HCT116 (cell line): ENCODE data around the gene NOX1. TPM values are rescaled to one million over a fixed set of nuclear protein-coding genes. Genes with fewer than 3 reads are reported as not detected.

Source experiments
- ATAC-seq: fragments of 200-7000 bp; cut with Tn5 transposase; 2 replicates; pipeline ENCODE4 v1.9.1; 2020; ENCODE audit warnings: mild to moderate bottlenecking, moderate library complexity
- BruUV-seq: library from RNA; stranded (reverse); fragments of 400-500 nt; replicated peaks from 2 replicates; lab custom pipeline; 2021; lab: Mats Ljungman, UMichigan
- CTCF ChIA-PET: fragments of 300-600 bp; sonication (Branson Sonifier 250); formaldehyde crosslinking; loops from one replicate; lab custom pipeline; 2021; ENCODE audit warnings: antibody characterized with exemption; lab: Charles Lee
- POLR2A ChIA-PET: fragments of 300-600, 350-600 bp; sonication (Branson Sonifier 250); formaldehyde crosslinking; loops from one replicate; lab custom pipeline; 2021; ENCODE audit warnings: antibody characterized with exemption; lab: Charles Lee
- RAD21 ChIA-PET, 2 experiments: fragments of 300-600 bp; sonication (Branson Sonifier 250); formaldehyde crosslinking; loops; one replicate each; lab custom pipeline; 2023; ENCODE audit warnings: low total read pairs in 2 of 2; ENCODE audit not compliant: uncharacterized antibody in 2 of 2, unreplicated experiment in 2 of 2, low non-redundant PET in 1 of 2; lab: Charles Lee
- DNase-seq: peaks from one replicate; pipeline ENCODE4 v3.0.0-alpha.2; 2010; ENCODE audit warnings: low read depth, low spot score
- H2AFZ ChIP-seq: fragments of 200-600 bp; shearing (Covaris generic), sonication (generic); 2 replicates; pipeline ENCODE4 v1.6.1; 2017; ENCODE audit warnings: low read depth, mixed run types, mixed read lengths, antibody characterized with exemption, low read length; ENCODE audit not compliant: poor library complexity, severe bottlenecking
- H3K27ac ChIP-seq: 2 replicates; pipeline ENCODE4 v1.5.1; 2012; ENCODE audit warnings: low read depth, low read length
- H3K27me3 ChIP-seq: fragments of 200-600 bp; sonication (generic); 2 replicates; pipeline ENCODE4 v1.6.1; 2016; ENCODE audit warnings: mixed run types, low read length, mixed read lengths; ENCODE audit not compliant: insufficient read depth
- H3K36me3 ChIP-seq, 2 experiments: fragments of 200-500 bp in 1 of 2; fragments of 200-600 bp in 1 of 2; sonication (Bioruptor generic) in 1 of 2; sonication (generic) in 1 of 2; 2 replicates each; pipeline versions ENCODE4 v1.5.1 to v1.6.1; 2014 to 2016; ENCODE audit warnings: low read length in 2 of 2, inconsistent platforms in 1 of 2, mixed read lengths in 1 of 2, mixed run types in 1 of 2; ENCODE audit not compliant: insufficient read depth in 2 of 2, control insufficient read depth in 1 of 2
- H3K4me1 ChIP-seq, 2 experiments: fragments of 200-600 bp in 1 of 2; sonication (generic) in 1 of 2; 2 replicates each; pipeline versions ENCODE4 v1.5.1 to v1.6.1; 2012 to 2017; ENCODE audit warnings: low read length in 2 of 2, inconsistent platforms in 1 of 2, mild to moderate bottlenecking in 1 of 2, mixed read lengths in 1 of 2, mixed run types in 1 of 2, moderate library complexity in 1 of 2; ENCODE audit not compliant: insufficient read depth in 2 of 2, control insufficient read depth in 1 of 2
- H3K4me2 ChIP-seq: fragments of 200-600 bp; sonication (generic); 2 replicates; pipeline ENCODE4 v1.6.1; 2017; ENCODE audit warnings: mixed run types, low read length, mixed read lengths
- H3K4me3 ChIP-seq, 2 experiments: fragments of 200-600 bp in 1 of 2; sonication (generic) in 1 of 2; replicated peaks in 1 of 2; 2 replicates each; pipeline ENCODE4 v1.5.1; 2011 to 2016; ENCODE audit warnings: low read length in 2 of 2, control low read depth in 1 of 2, low read depth in 1 of 2, mild to moderate bottlenecking in 1 of 2, mixed read lengths in 1 of 2, mixed run types in 1 of 2
- H3K79me2 ChIP-seq: fragments of 200-600 bp; sonication (generic); 2 replicates; pipeline ENCODE4 v1.6.1; 2017; ENCODE audit warnings: mild to moderate bottlenecking, mixed run types, low read length, moderate library complexity, mixed read lengths; ENCODE audit not compliant: insufficient read depth
- H3K9ac ChIP-seq: fragments of 200-600 bp; sonication (generic); 2 replicates; pipeline ENCODE4 v1.6.1; 2016; ENCODE audit warnings: low read length, mixed read lengths
- H3K9me2 ChIP-seq: fragments of 200-600 bp; sonication (generic), shearing (Covaris generic); 2 replicates; pipeline ENCODE4 v1.6.1; 2017; ENCODE audit warnings: mixed run types, mild to moderate bottlenecking, moderate library complexity; ENCODE audit not compliant: insufficient read depth
- H3K9me3 ChIP-seq, 2 experiments: fragments of 200-500 bp in 1 of 2; fragments of 200-600 bp in 1 of 2; sonication (Bioruptor generic) in 1 of 2; sonication (generic) in 1 of 2; 2 replicates each; pipeline ENCODE4 v1.6.1; 2014 to 2017; ENCODE audit warnings: low read length in 2 of 2, mixed read lengths in 2 of 2, inconsistent platforms in 1 of 2, low read depth in 1 of 2, mild to moderate bottlenecking in 1 of 2, mixed run types in 1 of 2, moderate library complexity in 1 of 2; ENCODE audit not compliant: control insufficient read depth in 1 of 2, insufficient read depth in 1 of 2
- H4K20me1 ChIP-seq: fragments of 200-600 bp; sonication (generic), shearing (Covaris generic); 2 replicates; pipeline ENCODE4 v1.6.1; 2017; ENCODE audit warnings: mixed run types, mild to moderate bottlenecking, moderate library complexity; ENCODE audit not compliant: insufficient read depth
- CEBPB ChIP-seq: IDR thresholded peaks from 2 replicates; pipeline ENCODE4 v1.6.1; 2012; ENCODE audit warnings: low read depth
- EGR1 ChIP-seq: IDR thresholded peaks from 2 replicates; pipeline ENCODE4 v1.6.1; 2012; ENCODE audit warnings: low read depth
- ELF1 ChIP-seq: IDR thresholded peaks from 2 replicates; pipeline ENCODE4 v1.6.1; 2012; ENCODE audit warnings: low read depth, borderline replicate concordance
- EZH2 ChIP-seq: fragments of 200-600 bp; sonication (generic); IDR thresholded peaks from 2 replicates; pipeline ENCODE4 v1.6.1; 2017; ENCODE audit warnings: antibody characterized with exemption, mixed run types
- EZH2phosphoT487 ChIP-seq: fragments of 200-600 bp; IDR thresholded peaks from 2 replicates; pipeline ENCODE4 v1.6.1; 2018; ENCODE audit warnings: antibody characterized with exemption, borderline replicate concordance
- FOSL1 ChIP-seq: IDR thresholded peaks from 2 replicates; pipeline ENCODE4 v1.6.1; 2012; ENCODE audit warnings: low read depth
- JUND ChIP-seq: IDR thresholded peaks from 2 replicates; pipeline ENCODE4 v1.6.1; 2012
- RAD21 ChIP-seq: IDR thresholded peaks from 2 replicates; pipeline ENCODE4 v1.6.1; 2012; ENCODE audit warnings: low read depth, mild to moderate bottlenecking
- SIN3A ChIP-seq: IDR thresholded peaks from 2 replicates; pipeline ENCODE4 v1.6.1; 2012; ENCODE audit warnings: low read depth
- YY1 ChIP-seq: IDR thresholded peaks from 2 replicates; pipeline ENCODE4 v1.6.1; 2011; ENCODE audit warnings: low read length, low read depth, moderate library complexity, mild to moderate bottlenecking; ENCODE audit not compliant: insufficient replicate concordance; ENCODE audit errors: extremely low read depth
- ZBTB33 ChIP-seq: IDR thresholded peaks from 2 replicates; pipeline ENCODE4 v1.6.1; 2011; ENCODE audit warnings: mild to moderate bottlenecking, low read length, moderate library complexity; ENCODE audit not compliant: insufficient replicate concordance; ENCODE audit errors: extremely low read depth
- intact Hi-C: fragments of 100-400 bp; cut with micrococcal nuclease; formaldehyde crosslinking; loops from 2 replicates; pipeline ENCODE4 v1.10.0; 2022
- total RNA-seq: library from RNA; stranded (reverse); gene quantifications from one replicate; pipeline ENCODE4 v1.2.1, GENCODE V29; 2021; ENCODE audit not compliant: unreplicated experiment
- TF ChIP-seq, protein P1 (sequence below): IDR thresholded peaks from 2 replicates; pipeline ENCODE4 v1.6.1; 2012

Gene NOX1
- total RNA-seq, 1 experiment from 2014 or later: not detected

DNA sequence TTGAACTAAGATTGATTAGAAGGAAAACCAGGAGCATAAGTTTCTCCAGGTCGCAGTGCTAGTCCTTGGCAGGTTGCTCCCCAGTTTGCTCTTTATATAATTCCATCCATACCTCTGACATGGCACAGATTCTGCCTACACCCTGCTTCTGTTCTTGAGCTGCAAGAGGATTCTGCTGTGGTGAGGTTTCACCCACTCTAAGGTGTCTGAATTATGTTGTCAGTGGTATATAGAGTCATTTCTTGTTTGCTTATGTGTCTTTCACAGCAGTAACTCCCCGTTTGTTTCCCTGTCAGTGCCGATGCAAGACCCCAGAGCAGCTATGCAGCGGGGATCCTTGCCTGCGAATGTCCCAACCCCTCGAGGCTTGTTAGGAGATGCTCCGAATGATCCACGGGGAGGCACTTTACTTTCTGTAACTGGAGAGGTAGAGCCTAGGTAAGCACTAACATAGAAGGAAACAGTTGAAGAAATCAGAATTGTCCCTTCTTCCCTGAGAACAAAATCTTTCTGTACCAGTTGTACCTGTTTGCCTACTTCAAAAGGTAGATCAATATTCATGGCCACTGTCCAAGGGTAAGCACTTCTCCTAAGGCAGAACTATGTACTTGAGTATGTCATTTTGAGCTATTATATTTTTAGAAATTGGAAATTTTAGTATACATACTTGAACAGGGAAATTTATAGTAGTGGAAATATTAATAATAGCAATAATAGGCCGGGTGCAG lies 42.8 kb downstream of the NOX1 start:
- POLR2A ChIA-PET: no interaction called here
- Histone ChIP-seq H3K9ac (no peak overlapping the region), H3K79me2 (no peaks in the 10 kb centered on the region), H3K4me2 (no peak overlapping the region), H2AFZ (no peak overlapping the region), H3K9me3 (no peaks in the 10 kb centered on the region), H4K20me1 (no peaks in the 10 kb centered on the region), H3K4me3 (no peak overlapping the region)
- TF ChIP-seq FOSL1 (no peak), SIN3A (no peak), ZBTB33 (no peak), EZH2 (no peak), JUND (no peak), YY1 (no peak), EGR1 (no peak), CEBPB (no peak), ELF1 (no peak), RAD21 (no peak), EZH2phosphoT487 (no peak)
- TF ChIP-seq, protein P1, sequence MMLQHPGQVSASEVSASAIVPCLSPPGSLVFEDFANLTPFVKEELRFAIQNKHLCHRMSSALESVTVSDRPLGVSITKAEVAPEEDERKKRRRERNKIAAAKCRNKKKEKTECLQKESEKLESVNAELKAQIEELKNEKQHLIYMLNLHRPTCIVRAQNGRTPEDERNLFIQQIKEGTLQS: no peak
- TF ChIP-seq, all 23 proteins: peak for 0
- Histone ChIP-seq H3K36me3 (peaks cover 0 to 5% of the 10 kb centered on the region in 2 experiments; a peak in 3 of 4 replicates), H3K27ac (no peak overlapping the region), H3K9me2 (no peaks in the 10 kb centered on the region), H3K4me1 (no peaks in the 10 kb centered on the region), H3K27me3 (no peaks in the 10 kb centered on the region)
- CTCF ChIA-PET: no interaction called here
- BruUV-seq: no TSS peak
- intact Hi-C loops: no loop called here
- ATAC-seq (no peak), DNase-seq (no peak)
- RAD21 ChIA-PET: no interaction called here
